SK-N-SH treated with all-trans-retinoic acid at 6 μM for 48 hours (cell line): ENCODE data around the gene PLXDC2.

Experiments
- ATAC-seq: fragments of 200-7000 bp; cut with Tn5 transposase; 3 replicates; pipeline ENCODE4 v1.9.1; 2020; ENCODE audit warnings: mild to moderate bottlenecking, moderate library complexity
- ARNTL ChIP-seq: fragments of 450-650 bp; formaldehyde crosslinking; IDR thresholded peaks from 2 replicates; pipeline ENCODE4 v1.5.0; 2020; ENCODE audit warnings: low read depth, mild to moderate bottlenecking, moderate library complexity, borderline replicate concordance
- BACH2 ChIP-seq: fragments of 250-450 bp; sonication (Bioruptor Pico); IDR thresholded peaks from 2 replicates; pipeline ENCODE4 v1.9.0; 2021; ENCODE audit warnings: mild to moderate bottlenecking, borderline replicate concordance
- CREB5 ChIP-seq: fragments of 250-450 bp; sonication (Bioruptor Pico); IDR thresholded peaks from 2 replicates; pipeline ENCODE4 v1.5.1; 2020; ENCODE audit warnings: low read depth, mild to moderate bottlenecking, moderate library complexity
- CSDC2 ChIP-seq: fragments of 250-450 bp; sonication (Bioruptor Pico); IDR thresholded peaks from 2 replicates; pipeline ENCODE4 v1.5.0; 2020; ENCODE audit warnings: mild to moderate bottlenecking, moderate library complexity
- CSRNP3 ChIP-seq: fragments of 250-450 bp; sonication (Bioruptor Pico); IDR thresholded peaks from 2 replicates; pipeline ENCODE4 v1.5.1; 2021; ENCODE audit warnings: mild to moderate bottlenecking, moderate library complexity
- ESRRG ChIP-seq: fragments of 250-450 bp; sonication (Bioruptor Pico); IDR thresholded peaks from 2 replicates; pipeline ENCODE4 v1.6.1; 2021; ENCODE audit warnings: mild to moderate bottlenecking
- GLIS3 ChIP-seq: fragments of 250-450 bp; sonication (Bioruptor Pico); IDR thresholded peaks from 2 replicates; pipeline ENCODE4 v1.5.0; 2020; ENCODE audit warnings: mild to moderate bottlenecking, moderate library complexity
- ISL1 ChIP-seq: fragments of 250-450 bp; sonication (Bioruptor Pico); IDR thresholded peaks from 2 replicates; pipeline ENCODE4 v2.1.2; 2022; ENCODE audit warnings: mild to moderate bottlenecking, moderate library complexity
- OSR1 ChIP-seq: fragments of 250-450 bp; sonication (Bioruptor Pico); IDR thresholded peaks from 2 replicates; pipeline ENCODE4 v1.8.0; 2022; ENCODE audit warnings: moderate library complexity, mild to moderate bottlenecking, inconsistent platforms
- PATZ1 ChIP-seq: fragments of 250-450 bp; sonication (Bioruptor Pico); IDR thresholded peaks from 2 replicates; pipeline ENCODE4 v1.8.0; 2020; ENCODE audit warnings: mild to moderate bottlenecking, moderate library complexity, borderline replicate concordance
- POU6F1 ChIP-seq: fragments of 250-450 bp; sonication (Bioruptor Pico); IDR thresholded peaks from 2 replicates; pipeline ENCODE4 v1.8.0; 2021; ENCODE audit warnings: low read depth, mild to moderate bottlenecking, moderate library complexity, borderline replicate concordance
- RARB ChIP-seq: fragments of 250-450 bp; sonication (Bioruptor Pico); IDR thresholded peaks from 2 replicates; pipeline ENCODE4 v1.8.0; 2021; ENCODE audit warnings: mild to moderate bottlenecking, moderate library complexity
- SNAI2 ChIP-seq: fragments of 250-450 bp; sonication (Bioruptor Pico); IDR thresholded peaks from 2 replicates; pipeline ENCODE4 v1.5.0; 2020; ENCODE audit warnings: mild to moderate bottlenecking, moderate library complexity
- TCF4 ChIP-seq: fragments of 250-450 bp; sonication (Bioruptor Pico); IDR thresholded peaks from 2 replicates; pipeline ENCODE4 v1.8.0; 2021; ENCODE audit warnings: mild to moderate bottlenecking, moderate library complexity, borderline replicate concordance
- TOX ChIP-seq: fragments of 250-450 bp; sonication (Bioruptor Pico); IDR thresholded peaks from 2 replicates; pipeline ENCODE4 v1.8.0; 2021; ENCODE audit warnings: mild to moderate bottlenecking, moderate library complexity, borderline replicate concordance
- TSHZ2 ChIP-seq: fragments of 250-450 bp; sonication (Bioruptor Pico); IDR thresholded peaks from 2 replicates; pipeline ENCODE4 v1.5.0; 2020; ENCODE audit warnings: mild to moderate bottlenecking, moderate library complexity
- ZFP3 ChIP-seq: fragments of 250-450 bp; sonication (Bioruptor Pico); IDR thresholded peaks from 2 replicates; pipeline ENCODE4 v1.5.0; 2020; ENCODE audit warnings: mild to moderate bottlenecking, moderate library complexity
- ZFP30 ChIP-seq: fragments of 450-650 bp; formaldehyde crosslinking; IDR thresholded peaks from 2 replicates; pipeline ENCODE4 v1.5.0; 2022; ENCODE audit warnings: mild to moderate bottlenecking, moderate library complexity
- ZNF565 ChIP-seq: fragments of 450-650 bp; formaldehyde crosslinking; conservative IDR thresholded peaks from 2 replicates; pipeline ENCODE4 v1.5.0; 2020; ENCODE audit warnings: low read depth, mild to moderate bottlenecking, moderate library complexity
- ZNF8 ChIP-seq: fragments of 450-650 bp; formaldehyde crosslinking; IDR thresholded peaks from 2 replicates; pipeline ENCODE4 v1.5.0; 2020; ENCODE audit warnings: mild to moderate bottlenecking, moderate library complexity

The PLXDC2 gene

GRCh38 chr10:19937989-19938388, 121.8 kb downstream of the PLXDC2 start:
- TF ChIP-seq RARB (CRISPR knock-in tag): no peak
- TF ChIP-seq BACH2: no peak
- TF ChIP-seq PATZ1 (CRISPR knock-in tag): no peak
- TF ChIP-seq CSDC2: no peak
- TF ChIP-seq ZNF8 (CRISPR knock-in tag): no peak
- TF ChIP-seq SNAI2 (CRISPR knock-in tag): no peak
- no peak for TF ChIP-seq CSRNP3 (CRISPR knock-in tag)
- TF ChIP-seq TCF4: no peak
- TF ChIP-seq POU6F1 (CRISPR knock-in tag): no peak
- no peak for TF ChIP-seq TOX (CRISPR knock-in tag)
- TF ChIP-seq ISL1 (CRISPR knock-in tag): no peak
- no peak for TF ChIP-seq ESRRG (CRISPR knock-in tag)
- TF ChIP-seq ARNTL (CRISPR knock-in tag): no peak
- TF ChIP-seq ZFP30: no peak
- TF ChIP-seq TSHZ2 (CRISPR knock-in tag): no peak
- TF ChIP-seq GLIS3 (CRISPR knock-in tag): no peak
- no peak for TF ChIP-seq ZNF565 (CRISPR knock-in tag)
- no peak for TF ChIP-seq ZFP3
- no peak for ATAC-seq

- TF ChIP-seq BACH2 (no peak), CREB5 (no peak), CSDC2 (no peak), ZFP3 (no peak), ZNF565 (CRISPR knock-in tag) (no peak), TOX (CRISPR knock-in tag) (no peak), ISL1 (CRISPR knock-in tag) (no peak)
- ATAC-seq: no peak
Measured at GRCh38 chr10:19941206-19941880, 125.1 kb downstream of the PLXDC2 start.

- TF ChIP-seq CREB5 (no peak), TOX (CRISPR knock-in tag) (peak; percentile 82), OSR1 (CRISPR knock-in tag) (no peak), POU6F1 (CRISPR knock-in tag) (no peak), ARNTL (CRISPR knock-in tag) (no peak)
- peak; percentile 80 for ATAC-seq
Measured at GRCh38 chr10:19944911-19945663, 128.9 kb downstream of the PLXDC2 start.
